Stomach (tissue), 4 donors: ENCODE data around the gene MS4A6E.

ENCODE experiments used
- CTCF ChIP-seq, 7 experiments: fragments of 450-650 bp in 4 of 7; fragments of 200-600 bp in 3 of 7; sonication (generic) in 3 of 7; IDR thresholded peaks; one replicate each; pipeline ENCODE4 v1.5.1; 2016 to 2019; ENCODE audit warnings: antibody characterized with exemption in 7 of 7, control low read depth in 2 of 7, mild to moderate bottlenecking in 1 of 7
- EP300 ChIP-seq: sonication (generic); formaldehyde crosslinking; IDR thresholded peaks from one replicate; pipeline ENCODE4 v1.6.1; 2017; ENCODE audit warnings: antibody characterized with exemption
- POLR2A ChIP-seq, 4 donors: fragments of 450-650 bp; IDR thresholded peaks; one replicate each; pipeline ENCODE4 v1.6.1; 2016; ENCODE audit warnings: antibody characterized with exemption in 4 of 4, control low read depth in 2 of 4, mild to moderate bottlenecking in 1 of 4, moderate library complexity in 1 of 4
- POLR2AphosphoS5 ChIP-seq, 3 donors: sonication (generic); formaldehyde crosslinking; IDR thresholded peaks; one replicate each; pipeline ENCODE4 v1.6.1; 2016; ENCODE audit warnings: antibody characterized with exemption in 3 of 3

GRCh38 chr11:60339356-60339755 is 12.3 kb downstream of the MS4A6E start:
- TF ChIP-seq CTCF (IDR thresholded peaks at IDR 0.05) (no peak), POLR2A (IDR thresholded peaks at IDR 0.05) (no peak), EP300 (no peak), POLR2AphosphoS5 (IDR thresholded peaks at IDR 0.05) (no peak)
